OCI-LY7 (cell line): ENCODE data around the gene OPCML.

Experiments
- CTCF ChIP-seq: fragments of 200-600 bp; sonication (generic); conservative IDR thresholded peaks from 2 replicates; pipeline ENCODE4 v1.5.1; 2014; ENCODE audit warnings: mild to moderate bottlenecking, antibody characterized with exemption, low read length, moderate library complexity, mixed read lengths
- EZH2phosphoT487 ChIP-seq: fragments of 200-600 bp; sonication (generic); IDR thresholded peaks from 2 replicates; pipeline ENCODE4 v1.6.1; 2018; ENCODE audit warnings: low read depth, borderline replicate concordance, mild to moderate bottlenecking, mixed run types, antibody characterized with exemption, low read length, moderate library complexity, mixed read lengths

- TF ChIP-seq CTCF (no peak), EZH2phosphoT487 (no peak)
These were observed 1075.5 kb downstream of the OPCML start for GRCh38 chr11:132456751-132457328.
